NCI-H345 (cell line): ENCODE measurements around the gene PAPSS1.
"Not testable (repeated sequence)": the region's sequence is repeated elsewhere in the genome, so short reads cannot be mapped to it uniquely, and the experiment has no call there.

ENCODE experiments used
- DNase-seq: peaks from one replicate; lab custom pipeline; 2025; lab: John Stamatoyannopoulos, UW

PAPSS1 gene

DNA sequence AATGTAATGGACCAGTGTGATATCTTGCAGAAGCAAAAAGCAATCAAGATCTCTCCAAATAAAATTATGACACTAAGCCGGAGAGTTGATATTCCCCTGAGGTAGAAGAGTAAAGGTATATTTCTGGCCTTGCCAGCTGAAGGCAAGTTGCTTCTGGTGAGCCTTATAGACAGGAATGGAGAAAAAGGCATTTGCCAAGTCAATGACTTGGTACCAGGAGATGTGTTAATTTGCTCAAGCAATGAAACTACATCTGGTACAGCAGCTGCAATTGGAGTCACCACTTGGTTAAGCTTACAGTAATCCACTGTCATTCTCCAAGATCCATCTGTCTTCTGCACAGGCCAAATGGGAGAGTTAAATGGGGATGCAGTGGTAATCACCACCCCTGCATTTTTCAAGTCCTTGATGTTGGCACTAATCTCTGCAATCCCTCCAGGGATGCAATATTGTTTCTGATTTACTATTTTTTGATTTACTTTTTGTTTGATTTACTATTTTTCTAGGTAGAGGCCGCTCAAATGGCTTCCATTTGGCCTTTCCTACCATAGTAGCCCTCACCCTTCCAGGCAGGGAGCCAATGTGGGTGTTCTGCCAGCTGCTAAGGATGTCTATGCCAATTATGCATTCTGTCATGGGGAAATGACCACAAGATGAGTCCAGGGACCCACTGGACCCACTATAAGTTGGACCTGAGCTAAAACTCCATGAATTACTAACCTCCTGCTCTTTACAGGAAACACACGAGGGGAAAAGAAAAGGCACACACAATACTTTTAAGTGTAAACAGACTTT lies 6.3 kb upstream of the PAPSS1 start:
- not testable (repeated sequence) for DNase-seq

DNA sequence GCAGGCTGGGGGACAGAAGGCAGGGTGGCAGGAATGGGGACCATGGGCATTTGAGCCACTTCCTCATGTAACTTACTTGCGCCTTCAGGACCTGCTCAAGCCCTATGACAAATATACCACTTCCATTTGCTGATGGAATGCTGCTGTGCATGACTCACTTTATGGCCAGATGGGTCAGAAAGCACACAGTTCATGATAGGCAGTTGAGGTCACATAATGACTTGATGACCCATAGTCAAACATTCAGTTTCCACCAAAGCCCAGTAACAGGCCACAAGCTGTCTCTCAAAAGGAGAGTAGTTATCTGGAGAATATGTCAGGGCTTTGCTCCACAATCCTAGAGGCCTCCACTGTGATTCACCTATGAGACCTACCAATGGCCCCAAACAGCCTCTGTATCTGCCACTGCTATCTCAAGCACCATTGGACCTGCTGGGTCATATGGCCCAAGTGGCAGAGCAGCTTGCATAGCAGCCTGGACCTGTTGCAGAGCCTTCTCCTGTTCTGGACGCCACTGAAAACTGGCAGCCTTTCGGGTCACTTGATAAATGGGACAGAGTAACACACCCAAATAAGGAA lies 5.3 kb upstream of the PAPSS1 start:
- DNase-seq, result no peak

DNA sequence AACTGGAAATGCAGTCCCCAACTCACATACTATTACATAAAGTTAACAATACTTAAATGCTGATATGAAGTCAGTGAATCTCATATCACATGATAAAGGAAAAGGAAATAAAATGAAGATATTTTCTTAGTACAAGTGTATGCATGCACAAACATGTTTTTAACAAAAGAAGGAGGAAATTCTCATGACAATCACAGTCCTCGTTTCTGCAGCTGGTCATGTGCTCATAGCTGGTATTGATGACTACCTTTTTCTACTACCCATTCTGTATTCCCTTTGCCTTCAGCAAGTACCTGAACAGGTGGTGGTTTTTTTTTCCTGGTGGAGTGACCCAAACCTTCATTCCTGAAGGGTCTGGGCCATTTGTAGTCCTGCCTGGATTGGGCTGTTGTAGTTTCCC lies 3.3 kb upstream of the PAPSS1 start:
- DNase-seq, result not testable (repeated sequence)

DNA sequence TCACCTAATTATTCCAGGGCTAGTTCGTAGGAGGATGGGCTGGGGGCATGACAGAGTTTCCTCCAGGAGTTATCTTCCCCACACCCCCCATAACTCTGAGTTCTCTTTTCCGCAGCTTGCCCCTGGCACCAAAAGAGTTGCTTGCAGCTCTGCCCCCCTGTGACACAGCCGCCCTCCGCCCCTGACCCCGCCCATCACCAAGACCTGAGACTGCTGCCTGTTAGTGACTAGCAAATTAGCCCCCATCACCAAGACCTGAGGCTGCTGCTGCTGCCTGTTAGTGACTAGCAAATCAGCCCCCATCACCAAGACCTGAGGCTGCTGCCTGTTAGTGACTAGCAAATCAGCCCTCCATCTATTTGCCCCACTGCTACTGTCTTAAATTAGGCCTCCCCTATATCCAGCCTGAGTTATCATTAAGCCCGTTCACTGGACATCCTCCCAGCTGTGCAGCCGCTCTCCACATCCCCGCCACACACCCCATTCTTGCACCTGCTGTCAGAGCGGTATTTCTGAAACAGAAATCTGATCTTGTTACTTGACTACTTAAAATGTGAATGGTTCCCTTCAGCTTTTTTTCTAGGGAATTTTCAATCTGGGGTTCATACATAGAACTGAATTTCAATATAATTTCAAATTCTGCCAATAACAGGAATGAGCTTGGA lies 1.5 kb upstream of the PAPSS1 start:
- DNase-seq, result peak; percentile 51

DNA sequence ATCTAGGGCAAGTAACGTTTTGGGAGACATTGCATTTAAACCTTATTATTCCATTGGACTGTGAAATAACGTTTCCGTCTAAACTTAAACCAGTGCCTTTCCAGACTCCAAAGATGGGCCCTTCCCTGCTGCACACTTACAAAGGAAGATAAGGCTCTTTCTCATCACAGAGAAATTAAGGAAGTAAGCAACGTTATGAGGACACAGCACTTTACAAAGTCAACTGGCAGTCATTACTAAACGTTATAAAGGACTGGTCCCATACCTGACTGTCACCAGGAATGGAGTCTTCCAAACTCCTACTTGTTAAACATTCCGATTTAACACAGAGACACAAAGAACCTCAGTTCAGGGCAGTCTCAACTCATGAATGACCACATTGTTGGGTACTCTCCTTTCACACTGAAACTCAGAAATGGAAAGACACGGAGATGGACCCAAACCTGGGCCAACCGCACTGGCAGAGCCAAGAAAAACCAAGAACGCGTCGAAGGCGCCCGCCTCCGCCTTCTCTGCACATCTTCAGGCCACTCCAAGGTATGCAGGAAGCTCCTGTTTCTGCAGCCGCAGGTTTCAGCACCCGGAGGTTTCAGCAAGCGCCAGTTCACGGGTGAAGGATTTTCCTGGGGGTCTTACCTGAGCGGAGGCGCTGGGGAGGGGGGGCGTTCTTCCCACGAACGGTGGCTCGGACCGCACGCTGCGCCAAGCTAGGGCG lies 670 bp downstream of the PAPSS1 start:
- no peak for DNase-seq

DNA sequence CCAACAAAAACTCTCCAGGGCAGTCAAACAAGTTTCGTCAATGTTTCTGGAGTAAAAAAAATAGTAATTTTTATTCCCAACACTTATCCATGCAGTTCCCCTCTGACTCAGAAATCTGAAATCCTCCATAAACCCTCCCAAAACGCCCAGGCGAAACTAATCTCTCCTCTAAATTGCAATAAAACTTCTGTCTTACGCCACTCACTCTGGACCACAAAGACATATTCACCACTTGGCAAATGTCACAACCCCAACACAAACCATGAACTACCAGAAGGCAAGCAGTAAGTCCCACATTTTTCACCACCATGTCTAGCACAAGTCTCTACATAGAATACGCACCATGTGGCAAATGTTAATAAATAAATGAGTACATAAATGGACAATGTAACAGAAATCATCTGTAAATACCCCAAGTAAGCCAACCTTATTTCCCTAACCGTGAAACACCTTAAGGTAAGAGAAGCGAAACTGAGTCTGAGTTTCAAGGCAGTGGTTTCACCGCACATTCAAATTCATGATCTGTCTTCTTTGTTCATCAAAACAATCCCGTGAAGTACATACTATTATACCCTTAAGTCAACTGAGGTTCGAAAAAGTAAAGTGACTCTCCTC lies 1.6 kb downstream of the PAPSS1 start:
- DNase-seq, result no peak

DNA sequence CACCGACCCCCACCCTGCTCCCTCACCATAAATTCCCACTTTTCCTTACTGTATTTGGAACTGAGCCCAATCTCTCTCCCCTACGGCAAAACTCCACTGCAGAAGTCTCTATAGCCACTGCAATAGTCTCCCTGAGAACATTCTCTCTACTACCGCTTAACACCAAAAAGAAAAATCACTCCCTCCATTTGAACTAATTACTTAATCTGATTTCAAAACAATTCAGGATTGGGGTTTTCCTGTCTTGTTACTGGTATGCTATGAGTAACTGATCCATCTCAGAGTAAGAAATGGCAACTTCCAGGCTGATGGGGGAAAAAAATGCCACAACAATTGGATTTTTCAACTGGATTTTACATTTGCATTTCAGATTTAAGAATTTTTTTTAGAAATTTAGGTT lies 5.8 kb downstream of the PAPSS1 start:
- DNase-seq, result no peak

DNA sequence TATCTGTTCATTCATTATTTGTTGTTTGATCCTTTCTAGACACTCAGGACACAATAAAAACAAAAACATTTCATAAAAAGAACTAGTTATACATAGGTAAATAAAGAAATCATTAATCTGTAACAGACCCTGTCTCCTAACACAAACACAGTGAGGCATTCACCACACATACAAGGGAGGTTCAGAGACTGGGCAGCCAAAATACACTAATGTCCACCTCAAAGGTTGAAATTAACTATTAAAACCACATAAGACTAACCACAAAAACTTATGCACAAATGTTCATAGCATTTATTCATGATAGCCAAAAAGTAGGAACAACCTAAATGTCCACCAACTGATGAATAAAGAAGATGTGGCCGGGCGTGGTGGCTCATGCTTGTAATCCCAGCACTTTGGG lies 7.8 kb downstream of the PAPSS1 start:
- no peak for DNase-seq

DNA sequence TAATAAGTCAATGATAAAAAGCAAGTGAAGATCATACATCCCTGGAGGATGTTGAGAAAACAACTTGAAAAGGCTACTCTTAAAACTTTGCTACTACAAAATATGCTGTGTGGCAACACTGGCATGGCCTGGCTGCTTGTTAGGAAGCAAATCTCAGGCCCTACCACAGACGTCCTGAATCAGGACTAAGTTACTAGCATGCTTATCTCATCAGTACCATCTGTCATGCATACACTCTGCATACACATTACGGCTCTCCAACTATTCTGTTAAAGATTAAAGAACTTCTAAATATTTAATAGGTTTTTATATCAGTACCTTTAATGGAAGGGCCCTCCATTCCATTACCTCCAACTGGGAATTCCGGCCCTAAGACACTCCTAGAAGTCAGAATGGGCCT lies 8.2 kb downstream of the PAPSS1 start:
- no peak for DNase-seq

DNA sequence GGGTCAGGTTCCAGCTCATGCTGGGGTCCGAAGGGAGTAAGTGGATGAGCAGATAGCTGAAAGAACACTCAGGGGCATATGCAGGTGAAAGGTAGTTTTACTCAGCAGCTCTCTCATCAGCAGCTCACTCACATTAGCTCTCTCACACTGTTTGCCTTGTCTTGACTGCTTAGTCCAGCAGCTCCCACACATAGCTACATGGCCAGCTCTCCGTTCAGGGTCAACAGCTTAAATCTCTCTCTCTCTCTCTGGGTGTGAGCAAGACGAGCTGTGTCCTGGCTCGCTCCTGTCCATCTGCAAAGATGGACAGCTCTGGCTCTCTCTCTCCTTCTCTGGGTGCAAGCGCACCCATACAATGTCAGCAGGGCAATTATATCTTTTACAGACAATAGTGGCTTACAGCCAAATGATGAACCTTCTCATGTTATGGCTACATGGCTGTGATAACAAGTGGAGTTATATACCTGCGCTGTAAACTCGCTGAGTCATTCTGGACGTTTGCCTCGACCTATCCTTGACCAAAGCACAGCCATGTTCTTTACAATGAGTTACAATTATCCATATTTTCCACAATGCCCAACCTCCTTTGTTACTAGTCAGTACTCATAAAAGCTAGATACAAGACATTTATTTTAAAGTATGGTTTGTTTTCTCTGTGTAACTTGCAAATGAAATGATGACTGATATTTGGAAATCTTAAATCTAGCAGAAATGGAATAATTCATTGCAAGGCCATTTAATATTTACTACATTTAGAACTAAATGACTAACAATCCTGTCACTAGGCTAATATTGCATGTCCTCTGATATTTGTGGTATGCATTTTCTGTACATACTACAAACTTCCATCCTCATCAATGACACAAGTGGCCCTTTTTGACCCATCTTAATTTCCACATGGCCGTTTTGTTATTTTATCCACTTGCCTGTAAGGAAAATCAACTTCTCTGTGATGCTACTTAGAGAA lies 9.3 kb downstream of the PAPSS1 start:
- no peak for DNase-seq

DNA sequence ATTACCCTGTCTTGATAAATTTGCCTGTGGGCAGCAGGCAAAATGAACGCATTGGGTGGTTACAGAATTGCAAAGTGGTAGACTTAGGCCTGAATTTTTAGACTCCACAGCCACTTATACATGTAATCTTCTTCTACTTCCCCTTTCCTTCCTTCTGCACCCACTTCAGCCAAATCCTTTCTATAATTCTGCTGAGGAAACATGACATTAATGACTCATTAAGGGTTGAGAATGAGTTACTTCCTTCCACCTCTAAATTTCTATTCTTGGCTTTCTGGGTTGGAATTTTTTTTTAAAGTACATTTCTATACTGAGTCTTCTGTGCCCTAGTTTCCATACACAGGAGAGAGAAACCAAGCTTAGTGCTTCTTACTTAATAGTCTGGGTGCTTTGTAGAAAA lies 10.1 kb downstream of the PAPSS1 start:
- no peak for DNase-seq

DNA sequence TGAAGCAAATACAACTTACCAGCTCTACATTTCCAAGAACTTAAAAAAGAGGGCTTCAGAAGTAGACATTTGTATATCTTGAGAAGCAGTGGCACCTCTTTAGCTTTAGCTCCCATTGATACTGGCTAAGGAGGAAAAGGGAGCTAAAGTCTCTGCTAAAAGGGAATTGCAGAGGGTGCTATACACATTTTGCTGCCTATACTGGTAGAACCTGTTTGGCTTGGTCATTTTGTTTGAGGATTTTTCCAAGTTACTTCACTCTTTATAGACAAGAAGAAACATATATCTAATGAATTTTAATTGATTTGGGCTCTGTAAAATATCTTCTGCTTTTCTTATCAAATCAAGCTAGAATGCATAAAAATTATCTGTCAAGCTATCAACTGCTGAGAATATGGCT lies 11.8 kb downstream of the PAPSS1 start:
- DNase-seq, result no peak

DNA sequence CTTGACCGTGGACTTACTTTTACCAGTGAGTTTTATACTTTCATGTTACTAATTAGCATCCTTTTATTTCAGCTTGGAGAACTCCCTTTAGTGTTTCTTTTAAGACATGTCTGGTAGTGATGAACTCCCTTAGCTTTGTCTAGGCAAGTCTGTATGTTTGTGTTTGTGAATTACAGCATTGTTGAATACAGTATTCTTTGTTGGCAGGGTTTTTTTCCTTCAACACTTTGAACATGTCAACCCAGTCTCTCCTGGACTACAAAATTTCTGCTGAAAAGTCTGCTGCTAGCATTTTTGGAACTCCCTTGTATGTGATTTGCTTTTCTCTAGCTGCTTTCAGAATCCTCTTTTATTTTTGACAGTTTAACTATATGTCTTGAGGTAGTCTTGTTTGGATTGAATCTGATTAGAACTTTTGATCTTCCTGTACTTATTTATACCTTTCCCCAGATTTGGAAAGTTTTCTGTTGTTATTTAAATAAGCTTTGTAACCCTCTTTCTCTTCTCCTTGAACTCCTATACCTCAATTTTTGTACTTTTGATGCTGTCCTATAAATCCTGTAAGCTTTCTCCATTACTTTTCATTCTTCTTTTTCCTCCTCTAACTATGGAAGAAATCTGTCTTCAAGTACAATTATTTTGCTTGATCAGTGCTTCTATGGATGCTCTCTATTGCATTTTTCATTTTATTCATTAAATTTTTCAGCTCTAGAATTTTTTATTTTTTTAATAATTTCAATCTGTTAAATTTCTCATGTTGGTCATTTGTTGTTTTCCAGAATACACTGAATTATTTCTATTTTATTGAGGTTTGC lies 14.1 kb downstream of the PAPSS1 start:
- DNase-seq, result no peak

DNA sequence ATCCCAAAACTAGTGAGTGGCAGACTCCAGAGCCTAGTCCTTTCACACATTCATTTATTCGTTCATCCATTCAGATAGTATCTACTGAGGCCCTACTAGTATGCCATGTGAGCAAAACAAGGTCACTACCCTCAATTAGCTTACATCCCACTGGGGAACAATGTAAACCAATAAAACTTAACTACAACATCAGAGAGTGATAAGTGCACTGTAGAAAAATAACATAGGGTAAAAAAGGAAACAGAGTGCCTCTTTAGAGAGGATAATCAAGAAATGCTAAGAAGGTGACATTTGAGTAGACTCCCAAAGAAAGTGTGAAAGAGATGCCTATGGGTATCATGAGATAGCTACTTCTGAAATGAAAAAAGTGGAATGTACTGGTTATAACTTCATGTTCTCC lies 18.5 kb downstream of the PAPSS1 start:
- no peak for DNase-seq

DNA sequence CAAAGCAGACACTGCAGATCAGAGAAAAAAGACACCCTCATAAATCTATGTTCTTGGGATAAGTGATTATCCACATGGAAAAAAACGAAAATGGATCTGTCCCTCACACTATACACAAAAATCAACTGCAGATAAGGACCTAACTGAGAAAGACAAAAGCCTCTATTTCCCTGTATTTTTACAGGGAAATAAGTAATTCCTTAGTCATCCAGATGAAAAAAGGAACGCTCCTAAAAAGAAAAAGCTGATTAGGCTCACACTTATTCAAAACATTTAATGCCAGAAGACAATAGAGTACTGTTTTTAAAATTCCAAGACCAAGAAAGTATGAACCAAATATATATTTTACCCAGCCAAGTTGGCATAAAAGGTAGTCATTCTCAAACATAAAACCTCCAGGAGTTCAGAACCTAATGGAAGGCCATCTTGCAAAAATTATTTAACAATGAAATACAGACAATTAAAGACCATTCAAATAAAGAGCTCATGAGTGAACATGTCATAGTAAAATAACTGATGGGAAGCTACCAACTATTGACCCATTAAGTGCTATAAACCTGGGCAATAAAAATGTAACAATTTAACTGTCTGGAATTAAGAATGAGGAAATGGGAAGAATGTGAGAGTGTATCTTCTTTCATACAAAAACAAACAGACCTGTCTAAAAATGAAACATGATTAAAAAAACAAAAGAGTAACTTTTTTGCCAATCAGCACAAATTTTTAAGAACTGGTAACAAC lies 20.4 kb downstream of the PAPSS1 start:
- DNase-seq, result no peak

DNA sequence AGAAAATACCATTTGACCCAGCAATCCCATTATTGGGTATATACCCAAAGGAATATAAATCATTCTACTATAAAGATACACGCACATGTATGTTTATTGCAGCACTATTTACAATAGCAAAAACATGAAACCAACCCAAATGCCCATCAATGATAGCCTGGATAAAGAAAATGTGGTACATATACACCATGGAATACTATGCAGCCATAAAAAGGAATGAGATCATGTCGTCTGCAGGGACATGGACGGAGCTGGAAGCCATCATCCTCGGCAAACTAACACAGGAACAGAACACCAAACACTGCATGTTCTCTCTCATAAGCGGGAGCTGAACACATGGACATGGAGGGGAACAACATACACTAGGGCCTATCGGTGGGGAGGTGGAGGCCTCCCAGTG lies 23.8 kb downstream of the PAPSS1 start:
- DNase-seq, result not testable (repeated sequence)

DNA sequence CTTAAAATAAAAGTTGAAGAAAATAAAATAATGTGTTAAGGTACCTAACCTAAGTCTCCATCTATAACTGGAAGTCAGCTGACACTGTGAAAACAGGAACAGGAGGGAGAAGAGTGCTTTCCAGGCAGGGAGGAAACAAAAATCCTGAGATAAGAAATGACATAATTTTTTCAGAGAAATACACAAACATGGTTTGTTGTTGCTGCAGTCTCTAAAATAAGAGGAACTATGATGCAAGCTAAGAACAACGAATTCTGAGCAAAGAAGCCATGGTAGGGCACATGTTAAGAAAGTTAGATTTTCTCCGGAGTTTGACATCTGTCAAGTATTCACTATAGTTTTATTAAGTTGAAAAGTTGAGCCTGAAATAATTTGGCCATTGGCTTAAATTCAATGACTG lies 26.9 kb downstream of the PAPSS1 start:
- DNase-seq, result no peak

DNA sequence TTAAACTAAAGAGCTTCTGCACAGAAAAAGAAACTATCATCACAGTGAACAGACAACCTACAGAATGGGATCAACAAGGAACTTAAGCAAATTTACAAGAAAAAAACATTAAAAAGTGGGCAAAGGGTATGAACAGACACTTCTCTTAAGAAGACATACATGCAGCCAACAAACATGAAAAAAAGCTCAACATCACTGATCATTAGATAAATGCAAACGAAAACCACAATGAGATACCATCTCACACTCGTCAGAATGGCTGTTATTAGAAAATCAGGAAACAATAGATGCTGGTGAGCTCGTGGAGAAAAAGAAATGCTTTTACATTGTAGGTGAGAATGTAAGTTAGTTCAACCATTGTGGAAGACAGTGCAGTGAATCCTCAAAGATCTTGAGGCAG lies 27.8 kb downstream of the PAPSS1 start:
- no peak for DNase-seq

DNA sequence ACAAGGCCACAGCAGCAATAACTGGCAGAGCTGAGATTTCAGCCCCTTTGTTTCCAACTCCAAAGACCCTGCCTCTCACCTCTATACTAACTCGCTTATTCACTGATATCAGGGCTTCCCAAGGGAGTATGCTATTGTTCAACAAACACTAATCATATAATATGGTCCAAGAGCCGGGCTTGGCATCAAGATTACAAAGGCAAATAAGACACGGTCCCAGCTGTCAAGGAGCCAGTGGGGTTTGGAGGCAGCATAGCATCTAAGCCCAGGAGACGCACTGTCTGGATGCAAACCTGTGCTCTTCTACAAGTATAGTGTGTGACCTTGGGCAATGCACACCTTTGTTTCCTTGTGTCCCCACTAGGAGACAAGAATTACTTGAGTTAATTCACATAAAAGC lies 28.7 kb downstream of the PAPSS1 start:
- no peak for DNase-seq
